H1 (cell line): ENCODE data around the gene INF2. TPM values are rescaled to one million over a fixed set of nuclear protein-coding genes. Genes with fewer than 3 reads are reported as not detected.
A peak's percentile ranks its signal among the peaks of the same experiment; 100 is the strongest.

Experiments
- CTCF ChIA-PET: fragments of 300-600 bp; sonication (Branson Sonifier 250); formaldehyde crosslinking; loops from one replicate; lab custom pipeline; 2021; ENCODE audit not compliant: partially characterized antibody; lab: Charles Lee
- POLR2A ChIA-PET: fragments of 300-600 bp; sonication (Branson Sonifier 250); formaldehyde crosslinking; loops from one replicate; lab custom pipeline; 2021; ENCODE audit warnings: inconsistent platforms; ENCODE audit not compliant: partially characterized antibody; lab: Charles Lee
- DNase-seq, 2 experiments: peaks; one replicate each; pipeline versions ENCODE4 v3.0.0 to v3.0.0-alpha.2; 2010 to 2022; ENCODE audit warnings: low spot score in 2 of 2, low read depth in 1 of 2, mixed read lengths in 1 of 2
- FAIRE-seq: peaks from 2 replicates; lab custom pipeline; 2011; peaks lifted over from hg19 to GRCh38; lab: Jason Lieb, UNC
- H2AFZ ChIP-seq: 2 replicates; pipeline ENCODE4 v1.8.1; 2012; ENCODE audit warnings: low read length, inconsistent platforms
- H2AK5ac ChIP-seq: 2 replicates; pipeline ENCODE4 v1.6.1; 2013; ENCODE audit warnings: low read depth, low read length
- H2BK120ac ChIP-seq: replicated peaks from 2 replicates; pipeline ENCODE3; 2013; ENCODE audit warnings: low read depth, low read length, inconsistent platforms
- H2BK12ac ChIP-seq: 2 replicates; pipeline ENCODE4 v1.6.1; 2013; ENCODE audit warnings: low read depth, low read length
- H2BK15ac ChIP-seq: 2 replicates; pipeline ENCODE4 v1.6.1; 2013; ENCODE audit warnings: low read length
- H2BK20ac ChIP-seq: 2 replicates; pipeline ENCODE4 v1.6.1; 2013; ENCODE audit warnings: low read length
- H2BK5ac ChIP-seq: 2 replicates; pipeline ENCODE4 v1.6.1; 2013; ENCODE audit warnings: low read depth, low read length
- H3K14ac ChIP-seq: 2 replicates; pipeline ENCODE4 v1.6.1; 2013; ENCODE audit warnings: inconsistent platforms; ENCODE audit not compliant: insufficient read length
- H3K18ac ChIP-seq: 2 replicates; pipeline ENCODE4 v1.6.1; 2013; ENCODE audit warnings: low read length; ENCODE audit errors: extremely low read depth
- H3K23ac ChIP-seq: 2 replicates; pipeline ENCODE4 v1.6.1; 2013; ENCODE audit warnings: inconsistent platforms; ENCODE audit not compliant: insufficient read length
- H3K23me2 ChIP-seq: 2 replicates; pipeline ENCODE4 v1.6.1; 2013; ENCODE audit warnings: low read depth, low read length
- H3K27ac ChIP-seq: 2 replicates; pipeline ENCODE4 v1.6.1; 2011; ENCODE audit warnings: low read depth, low read length, inconsistent platforms
- H3K27me3 ChIP-seq, 4 experiments: replicated peaks in 1 of 4; 1 replicate in 1 of 4; 2 replicates in 3 of 4; pipeline versions ENCODE4 v1.6.1 to v1.8.1; 2011 to 2013; ENCODE audit warnings: low read length in 3 of 4, mild to moderate bottlenecking in 3 of 4, inconsistent platforms in 2 of 4, mixed read lengths in 2 of 4, moderate library complexity in 1 of 4; ENCODE audit not compliant: control insufficient read depth in 3 of 4, insufficient read depth in 3 of 4; ENCODE audit errors: extremely low read depth in 1 of 4
- H3K36me3 ChIP-seq, 4 experiments: 2 replicates each; pipeline versions ENCODE4 v1.6.1 to v1.8.1; 2011 to 2013; ENCODE audit warnings: mild to moderate bottlenecking in 4 of 4, low read length in 3 of 4, moderate library complexity in 2 of 4, control low read depth in 1 of 4, inconsistent platforms in 1 of 4; ENCODE audit not compliant: insufficient read depth in 4 of 4, control insufficient read depth in 2 of 4
- H3K4ac ChIP-seq: replicated peaks from 2 replicates; pipeline ENCODE3; 2013; ENCODE audit warnings: low read length, low read depth, mixed read lengths, inconsistent platforms; ENCODE audit not compliant: insufficient read length
- H3K4me1 ChIP-seq, 4 experiments: replicated peaks in 1 of 4; 1 replicate in 1 of 4; 2 replicates in 3 of 4; pipeline versions ENCODE4 v1.6.1 to v1.8.1; 2011 to 2013; ENCODE audit warnings: low read length in 3 of 4, inconsistent platforms in 2 of 4, mixed read lengths in 1 of 4; ENCODE audit not compliant: insufficient read depth in 4 of 4, control insufficient read depth in 3 of 4
- H3K4me2 ChIP-seq, 2 experiments: 2 replicates each; pipeline versions ENCODE4 v1.6.1 to v1.8.1; 2011 to 2013; ENCODE audit warnings: low read depth in 2 of 2, low read length in 2 of 2, control low read depth in 1 of 2, inconsistent platforms in 1 of 2, mild to moderate bottlenecking in 1 of 2; ENCODE audit not compliant: insufficient read depth in 1 of 2
- H3K4me3 ChIP-seq, 4 experiments: fragments of 200-600, 300-600 bp in 1 of 4; sonication (generic), shearing (Covaris generic), sonication (Bioruptor Twin) in 1 of 4; 2 replicates each; pipeline versions ENCODE4 v1.5.1 to v1.8.1; 2011 to 2016; ENCODE audit warnings: low read length in 4 of 4, low read depth in 3 of 4, control low read depth in 2 of 4, inconsistent platforms in 2 of 4, mild to moderate bottlenecking in 2 of 4, mixed read lengths in 1 of 4, moderate library complexity in 1 of 4; ENCODE audit not compliant: insufficient read depth in 2 of 4; ENCODE audit errors: extremely low read depth in 1 of 4
- H3K56ac ChIP-seq: replicated peaks from 2 replicates; pipeline ENCODE3; 2013; ENCODE audit warnings: low read depth, mild to moderate bottlenecking, mixed read lengths, low read length, inconsistent platforms; ENCODE audit not compliant: insufficient read length
- H3K79me1 ChIP-seq: 2 replicates; pipeline ENCODE4 v1.6.1; 2013; ENCODE audit warnings: low read depth, low read length, control low read depth
- H3K79me2 ChIP-seq, 2 experiments: 2 replicates each; pipeline versions ENCODE4 v1.6.1 to v1.8.1; 2012 to 2013; ENCODE audit warnings: low read length in 2 of 2, mild to moderate bottlenecking in 2 of 2, inconsistent platforms in 1 of 2; ENCODE audit not compliant: insufficient read depth in 2 of 2, control insufficient read depth in 1 of 2
- H3K9ac ChIP-seq, 4 experiments: replicated peaks in 1 of 4; 1 replicate in 1 of 4; 2 replicates in 3 of 4; pipeline versions ENCODE4 v1.6.1 to v1.8.1; 2011 to 2013; ENCODE audit warnings: low read depth in 3 of 4, low read length in 3 of 4, control low read depth in 2 of 4, mild to moderate bottlenecking in 2 of 4, moderate library complexity in 2 of 4, inconsistent platforms in 1 of 4; ENCODE audit errors: extremely low read depth in 1 of 4
- H3K9me3 ChIP-seq, 2 experiments: 2 replicates each; pipeline versions ENCODE4 v1.6.1 to v1.8.1; 2012 to 2013; ENCODE audit warnings: mild to moderate bottlenecking in 2 of 2, moderate library complexity in 2 of 2, control low read depth in 1 of 2, inconsistent platforms in 1 of 2, low read depth in 1 of 2, low read length in 1 of 2, mixed read lengths in 1 of 2; ENCODE audit not compliant: insufficient read depth in 2 of 2
- H4K20me1 ChIP-seq, 2 experiments: replicated peaks in 1 of 2; 2 replicates each; pipeline versions ENCODE3 to v1.8.1; 2011 to 2013; ENCODE audit warnings: inconsistent platforms in 2 of 2, low read length in 2 of 2, mild to moderate bottlenecking in 1 of 2; ENCODE audit not compliant: insufficient read depth in 2 of 2, control insufficient read depth in 1 of 2
- H4K5ac ChIP-seq: 2 replicates; pipeline ENCODE4 v1.6.1; 2013; ENCODE audit warnings: low read length, low read depth, mixed read lengths, inconsistent platforms; ENCODE audit not compliant: insufficient read length
- H4K8ac ChIP-seq: 2 replicates; pipeline ENCODE4 v1.8.0; 2013; ENCODE audit warnings: mild to moderate bottlenecking, moderate library complexity, low read length, inconsistent platforms; ENCODE audit not compliant: insufficient read depth; ENCODE audit errors: extremely low read depth
- H4K91ac ChIP-seq: replicated peaks from 2 replicates; pipeline ENCODE3; 2013; ENCODE audit warnings: low read length, mixed read lengths, inconsistent platforms; ENCODE audit not compliant: insufficient read length
- ATF3 ChIP-seq: IDR thresholded peaks from 2 replicates; pipeline ENCODE4 v1.6.1; 2011; ENCODE audit warnings: low read depth, mild to moderate bottlenecking, low read length; ENCODE audit not compliant: insufficient read depth
- CBX5 ChIP-seq: fragments of 300-800, 300-1000 bp; sonication (generic); IDR thresholded peaks from 2 replicates; pipeline ENCODE4 v1.7.1; 2016; ENCODE audit warnings: antibody characterized with exemption, low read length, low read depth
- JUND ChIP-seq: IDR thresholded peaks from 2 replicates; pipeline ENCODE4 v1.6.1; 2011; ENCODE audit warnings: mild to moderate bottlenecking, improper control_type of control experiment, low read length
- KDM4A ChIP-seq: IDR thresholded peaks from one replicate; pipeline ENCODE4 v1.7.1; 2012; ENCODE audit warnings: low read depth, mild to moderate bottlenecking, moderate library complexity, low read length, inconsistent platforms; ENCODE audit not compliant: severe bottlenecking
- KDM5A ChIP-seq: fragments of 200-600 bp; IDR thresholded peaks from 2 replicates; pipeline ENCODE4 v1.7.1; 2012; ENCODE audit warnings: mild to moderate bottlenecking, low read length, inconsistent platforms, mixed read lengths
- RFX5 ChIP-seq: IDR thresholded peaks from 2 replicates; pipeline ENCODE4 v1.6.1; 2011; ENCODE audit warnings: low read depth, low read length, improper control_type of control experiment, borderline replicate concordance
- SIN3A ChIP-seq, 2 experiments: IDR thresholded peaks in 1 of 2; conservative IDR thresholded peaks in 1 of 2; 2 replicates each; pipeline ENCODE4 v1.6.1; 2011 to 2012; ENCODE audit warnings: low read length in 2 of 2, improper control_type of control experiment in 1 of 2, low read depth in 1 of 2, mild to moderate bottlenecking in 1 of 2
- SP1 ChIP-seq: IDR thresholded peaks from 2 replicates; pipeline ENCODE4 v1.6.1; 2011; ENCODE audit warnings: low read depth, low read length
- TAF1 ChIP-seq: IDR thresholded peaks from 2 replicates; pipeline ENCODE4 v1.6.1; 2011; ENCODE audit warnings: mild to moderate bottlenecking, low read depth, low read length
- TBP ChIP-seq: IDR thresholded peaks from 2 replicates; pipeline ENCODE4 v1.6.1; 2011; ENCODE audit warnings: low read depth, low read length, improper control_type of control experiment
- WGBS, 2 experiments: shearing (Covaris generic) in 1 of 2; methylation state at CpG; one replicate each; pipeline versions ENCODE4 v1.1.6 to v1.1.7; 2013 to 2015; ENCODE audit warnings: low lambda C conversion rate in 2 of 2, mixed read lengths in 2 of 2, inconsistent platforms in 1 of 2, low coverage in 1 of 2, missing lambda C conversion rate in 1 of 2; ENCODE audit not compliant: insufficient replicate concordance in 2 of 2, insufficient coverage in 1 of 2, insufficient read length in 1 of 2; ENCODE audit errors: extremely low coverage in 1 of 2, missing lambda C conversion rate in 1 of 2; 5-methylcytosine and 5-hydroxymethylcytosine counted together
- polyA plus RNA-seq, 7 experiments: library from polyadenylated mRNA; depleted of rRNA in 3 of 7; stranded (reverse) in 5 of 7; unstranded in 2 of 7; fragments of >200 nt in 5 of 7; fragments of 200-250 nt in 2 of 7; gene quantifications; 1 replicate in 5 of 7; 2 replicates in 1 of 7; 4 replicates in 1 of 7; pipeline versions ENCODE4 v1.2.1 to v1.2.3, GENCODE V29; 2011 to 2013; ENCODE audit warnings: missing spikeins in 2 of 7, mixed read lengths in 2 of 7
- total RNA-seq: library from RNA; stranded (reverse); fragmentation: NEBNext Ultra II Directional; extraction: Animal tissue kit (Norgen Biotek cat#: 25700); gene quantifications from 2 replicates; pipeline ENCODE4 v1.2.1, GENCODE V29; 2021

The INF2 gene
- total and polyA plus RNA-seq, 2 of the 8 experiments (the other 6 are each of a cell fraction or from before 2014, with no cell fraction given), result 29.1 to 59.5 TPM

- peak within 1 kb of the TSS; percentile 85 for H3K27ac ChIP-seq
- H3K4me3 ChIP-seq, result peak within 1 kb of the TSS; percentile 86 to 97 (median 94)
- peaks cover 0 to 13% (median 5%) of the 10 kb centered on the region in 4 experiments; a peak in 6 of 7 replicates for H3K4me1 ChIP-seq
- ChIA-PET CTCF (interaction anchor here (0.7 to 2.6 kb wide), 13 partner anchors 11 to 804 kb away, joined by 3 to 11 read pairs (median 4); partner anchors contain the start of genes ADSS1 and ZBTB42), POLR2A (interaction anchor here (0.8 to 2.9 kb wide), 22 partner anchors 8 to 142 kb away, joined by 3 to 21 read pairs (median 4); no protein-coding TSS in a partner anchor)
- peak within 1 kb of the TSS; percentile 89; the same call in 1 of the 2 replicates for H2AFZ ChIP-seq
- H3K79me1 ChIP-seq, result peaks cover 24% of the 10 kb centered on the region
- H2BK20ac ChIP-seq, result no peak within 1 kb of the TSS
- H4K5ac ChIP-seq, result no peak within 1 kb of the TSS
- H2AK5ac ChIP-seq, result no peak within 1 kb of the TSS
- H3K4ac ChIP-seq, result peak within 1 kb of the TSS; percentile 55
- peak within 1 kb of the TSS; percentile 96 for H2BK5ac ChIP-seq
- FAIRE-seq, result no peak
- no peak within 1 kb of the TSS for H3K23ac ChIP-seq
- peak within 1 kb of the TSS; percentile 73 to 87 for H3K4me2 ChIP-seq
- peak within 1 kb of the TSS; percentile 61; the same call in 1 of the 2 replicates for H2BK15ac ChIP-seq
- 2% methylated on average over 63 of the region's 95 CpGs; no CpG with 5 or more reads in 1 of the 2 experiments for WGBS, 2 experiments
- no peak within 1 kb of the TSS for H3K14ac ChIP-seq
- peak within 1 kb of the TSS; percentile 81 to 93 (median 93) for H3K9ac ChIP-seq
- peak within 1 kb of the TSS; percentile 93 for H3K18ac ChIP-seq
- H2BK120ac ChIP-seq, result no peak within 1 kb of the TSS
- H3K56ac ChIP-seq, result peak within 1 kb of the TSS; percentile 81
- peaks cover 10 to 45% of the 10 kb centered on the region in 2 experiments; a peak in 3 of 4 replicates for H3K79me2 ChIP-seq
- H3K36me3 ChIP-seq, result peaks cover 8 to 28% (median 18%) of the 10 kb centered on the region in 4 experiments; a peak in 7 of 8 replicates
- DNase-seq, result peak; percentile 95 to 100
- H4K91ac ChIP-seq, result peak within 1 kb of the TSS; percentile 91
- peak within 1 kb of the TSS; percentile 98 for H4K8ac ChIP-seq
- H2BK12ac ChIP-seq, result 0 out of 2 replicates have a peak within 1 kb of the TSS, but pooled peaks have one; percentile 75
- peaks cover 5% of the 10 kb centered on the region; the same call in 1 of the 2 replicates for H3K23me2 ChIP-seq
- no peaks in the 10 kb centered on the region; a peak in 1 of 7 replicates for H3K27me3 ChIP-seq
- H4K20me1 ChIP-seq, result peaks cover 18 to 40% of the 10 kb centered on the region in 2 experiments
- peaks cover 10 to 25% of the 10 kb centered on the region in 2 experiments for H3K9me3 ChIP-seq
- no peak for TF ChIP-seq CBX5
- TF ChIP-seq ATF3, result peak; percentile 80
- TF ChIP-seq TBP, result peak; percentile 65
- 0 out of 4 replicates have a peak, but pooled peaks of 1 of the 2 experiments have one; percentile 69 for TF ChIP-seq SIN3A (conservative IDR thresholded peaks at IDR 0.05 in 1 of 2, IDR thresholded peaks at IDR 0.05 in 1 of 2; ENCODE audit: low read depth in 1 of 2, low read length in 2 of 2)
- TF ChIP-seq RFX5, result no peak
- TF ChIP-seq KDM4A, result peak; percentile 91
- peak; percentile 80 for TF ChIP-seq TAF1
- TF ChIP-seq SP1, result peak; percentile 91
- 0 out of 2 replicates have a peak, but pooled peaks have one; percentile 46 for TF ChIP-seq JUND
- TF ChIP-seq KDM5A, result peak; percentile 76
Observed at GRCh38 chr14:104752735-104753527, 63.5 kb downstream of the INF2 start, which contains the start of gene SIVA1. Gene SIVA1, plus strand, starts transcription at chr14:104753147. Its CDS starts 55 bp downstream, at chr14:104753202.
